Kidney (tissue), 14 donors: Measurements from ENCODE around the gene CCDC78. TPM values are rescaled to one million over a fixed set of nuclear protein-coding genes. Genes with fewer than 3 reads are reported as not detected.

ENCODE experiments used
- DNase-seq, 5 donors: peaks; one replicate each; pipeline ENCODE4 v3.0.0-alpha.2; 2013 to 2020
- FAIRE-seq: peaks from 2 replicates; lab custom pipeline; 2012; peaks lifted over from hg19 to GRCh38; lab: Jason Lieb, UNC
- H3K27ac ChIP-seq, 2 donors: one replicate each; pipeline ENCODE4 v1.7.0; 2013; ENCODE audit warnings: low read depth in 2 of 2, low read length in 2 of 2, inconsistent platforms in 1 of 2
- H3K27me3 ChIP-seq: one replicate; pipeline ENCODE4 v1.7.1; 2013; ENCODE audit warnings: low read length, inconsistent platforms; ENCODE audit not compliant: control insufficient read depth, insufficient read depth
- H3K36me3 ChIP-seq, 3 donors: one replicate each; pipeline versions ENCODE4 v1.7.0 to v1.7.1; 2013; ENCODE audit warnings: low read length in 3 of 3, control low read depth in 1 of 3, inconsistent platforms in 1 of 3; ENCODE audit not compliant: insufficient read depth in 3 of 3, control insufficient read depth in 2 of 3
- H3K4me1 ChIP-seq, 3 donors: one replicate each; pipeline versions ENCODE4 v1.7.0 to v1.7.1; 2013; ENCODE audit warnings: low read length in 3 of 3, inconsistent platforms in 1 of 3, low read depth in 1 of 3; ENCODE audit not compliant: control insufficient read depth in 2 of 3, insufficient read depth in 2 of 3
- H3K4me3 ChIP-seq, 3 donors: one replicate each; pipeline versions ENCODE4 v1.7.0 to v1.8.1; 2013; ENCODE audit warnings: low read length in 3 of 3, control low read depth in 1 of 3, inconsistent platforms in 1 of 3
- H3K9ac ChIP-seq, 3 donors: one replicate each; pipeline versions ENCODE4 v1.7.0 to v1.7.1; 2013; ENCODE audit warnings: low read length in 3 of 3, control low read depth in 1 of 3, inconsistent platforms in 1 of 3
- H3K9me3 ChIP-seq, 3 donors: one replicate each; pipeline versions ENCODE4 v1.7.0 to v1.7.1; 2013; ENCODE audit warnings: low read length in 3 of 3, control low read depth in 1 of 3, inconsistent platforms in 1 of 3; ENCODE audit not compliant: control insufficient read depth in 2 of 3, insufficient read depth in 1 of 3
- intact Hi-C: fragments of 100-400 bp; cut with DNase I; formaldehyde crosslinking; loops from one replicate; pipeline ENCODE4 v1.11.1; 2022
- polyA plus RNA-seq: library from polyadenylated mRNA; stranded (reverse); fragments of 350-450 nt; fragmentation: Illumina TruSeq; extraction: RNeasy Lipid Tissue Mini Kit (QIAGEN cat#74804); gene quantifications from one replicate; pipeline ENCODE4 v1.2.3, GENCODE V29; 2014; ENCODE audit warnings: low read depth, low replicate concordance; ENCODE audit not compliant: insufficient read depth
- total RNA-seq: library from RNA; stranded (reverse); fragmentation: NEBNext Ultra II Directional; extraction: Animal tissue kit (Norgen Biotek cat#: 25700); gene quantifications from one replicate; pipeline ENCODE4 v1.2.1, GENCODE V29; 2021
- TF ChIP-seq, protein P1 (sequence below): IDR thresholded peaks from 3 replicates; pipeline ENCODE4 v1.5.1; 2012; ENCODE audit warnings: mild to moderate bottlenecking, moderate library complexity, borderline replicate concordance; ENCODE audit not compliant: insufficient read depth; ENCODE audit errors: extremely low read depth
- donor health status: control.
- donor health status: control.
- donor health status: control.
- donor health status: control.
- donor health status: control.
- donor health status: DM: yes; HTN: yes; CAD: no.
- donor health status: Normal renal cell carcinoma (clear cell type).

The CCDC78 gene
- total and polyA plus RNA-seq, 2 donors from 2014 or later, result 1.3 to 2.6 TPM

DNA sequence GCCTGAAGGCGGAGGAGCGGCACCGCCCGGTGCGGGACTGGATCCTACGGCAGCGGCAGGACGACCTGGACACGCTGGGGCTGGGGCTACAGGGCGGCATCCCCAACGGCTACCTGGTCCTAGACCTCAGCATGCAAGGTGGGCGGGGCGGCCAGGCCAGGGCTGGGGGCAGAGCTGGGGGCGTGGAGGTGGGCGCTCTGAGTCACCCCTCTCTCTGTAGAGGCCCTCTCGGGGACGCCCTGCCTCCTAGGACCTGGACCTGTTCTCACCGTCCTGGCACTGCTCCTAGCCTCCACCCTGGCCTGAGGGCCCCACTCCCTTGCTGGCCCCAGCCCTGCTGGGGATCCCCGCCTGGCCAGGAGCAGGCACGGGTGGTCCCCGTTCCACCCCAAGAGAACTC lies 42.2 kb upstream of the CCDC78 start:
- no peaks in the 10 kb centered on the region for H3K9me3 ChIP-seq
- peak in 1 of 5 donors; percentile 58 for DNase-seq
- H3K27me3 ChIP-seq, result no peaks in the 10 kb centered on the region
- FAIRE-seq, result no peak
- no peaks in the 10 kb centered on the region for H3K36me3 ChIP-seq
- no peak overlapping the region for H3K9ac ChIP-seq
- no peak overlapping the region for H3K4me3 ChIP-seq
- TF ChIP-seq, protein P1, sequence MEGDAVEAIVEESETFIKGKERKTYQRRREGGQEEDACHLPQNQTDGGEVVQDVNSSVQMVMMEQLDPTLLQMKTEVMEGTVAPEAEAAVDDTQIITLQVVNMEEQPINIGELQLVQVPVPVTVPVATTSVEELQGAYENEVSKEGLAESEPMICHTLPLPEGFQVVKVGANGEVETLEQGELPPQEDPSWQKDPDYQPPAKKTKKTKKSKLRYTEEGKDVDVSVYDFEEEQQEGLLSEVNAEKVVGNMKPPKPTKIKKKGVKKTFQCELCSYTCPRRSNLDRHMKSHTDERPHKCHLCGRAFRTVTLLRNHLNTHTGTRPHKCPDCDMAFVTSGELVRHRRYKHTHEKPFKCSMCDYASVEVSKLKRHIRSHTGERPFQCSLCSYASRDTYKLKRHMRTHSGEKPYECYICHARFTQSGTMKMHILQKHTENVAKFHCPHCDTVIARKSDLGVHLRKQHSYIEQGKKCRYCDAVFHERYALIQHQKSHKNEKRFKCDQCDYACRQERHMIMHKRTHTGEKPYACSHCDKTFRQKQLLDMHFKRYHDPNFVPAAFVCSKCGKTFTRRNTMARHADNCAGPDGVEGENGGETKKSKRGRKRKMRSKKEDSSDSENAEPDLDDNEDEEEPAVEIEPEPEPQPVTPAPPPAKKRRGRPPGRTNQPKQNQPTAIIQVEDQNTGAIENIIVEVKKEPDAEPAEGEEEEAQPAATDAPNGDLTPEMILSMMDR, result no peak
- intact Hi-C loops, result no loop called here
- no peaks in the 10 kb centered on the region for H3K4me1 ChIP-seq
- H3K27ac ChIP-seq, result no peak overlapping the region

DNA sequence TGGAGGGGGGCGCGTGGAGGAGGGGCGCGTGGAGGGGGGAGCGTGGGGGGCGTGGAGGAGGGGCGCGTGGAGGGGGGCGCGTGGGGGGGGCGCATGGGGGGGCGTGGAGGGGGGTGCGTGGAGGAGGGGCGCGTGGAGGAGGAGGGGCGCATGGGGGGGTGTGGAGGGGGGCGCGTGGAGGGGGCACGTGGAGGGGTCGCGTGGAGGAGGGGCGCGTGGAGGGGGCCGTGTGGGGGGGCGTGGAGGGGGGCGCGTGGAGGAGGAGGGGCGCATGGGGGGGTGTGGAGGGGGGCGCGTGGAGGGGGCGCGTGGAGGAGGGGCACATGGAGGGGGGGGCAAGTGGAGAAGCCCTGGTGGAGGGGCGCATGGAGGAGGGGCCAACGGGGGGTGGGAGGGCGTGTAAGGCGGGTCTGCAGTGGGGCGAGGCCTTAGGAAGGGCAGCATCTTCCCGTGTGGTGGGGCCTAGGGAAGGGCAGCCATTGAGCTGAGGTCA lies 41.5 kb upstream of the CCDC78 start:
- intact Hi-C loops, result no loop called here
- TF ChIP-seq, protein P1, result no peak
- Histone ChIP-seq H3K9me3 (no peaks in the 10 kb centered on the region), H3K9ac (no peak overlapping the region), H3K27me3 (no peaks in the 10 kb centered on the region), H3K4me1 (no peaks in the 10 kb centered on the region), H3K27ac (no peak overlapping the region), H3K4me3 (no peak overlapping the region), H3K36me3 (no peaks in the 10 kb centered on the region)
- FAIRE-seq (no peak), DNase-seq (no peak)

DNA sequence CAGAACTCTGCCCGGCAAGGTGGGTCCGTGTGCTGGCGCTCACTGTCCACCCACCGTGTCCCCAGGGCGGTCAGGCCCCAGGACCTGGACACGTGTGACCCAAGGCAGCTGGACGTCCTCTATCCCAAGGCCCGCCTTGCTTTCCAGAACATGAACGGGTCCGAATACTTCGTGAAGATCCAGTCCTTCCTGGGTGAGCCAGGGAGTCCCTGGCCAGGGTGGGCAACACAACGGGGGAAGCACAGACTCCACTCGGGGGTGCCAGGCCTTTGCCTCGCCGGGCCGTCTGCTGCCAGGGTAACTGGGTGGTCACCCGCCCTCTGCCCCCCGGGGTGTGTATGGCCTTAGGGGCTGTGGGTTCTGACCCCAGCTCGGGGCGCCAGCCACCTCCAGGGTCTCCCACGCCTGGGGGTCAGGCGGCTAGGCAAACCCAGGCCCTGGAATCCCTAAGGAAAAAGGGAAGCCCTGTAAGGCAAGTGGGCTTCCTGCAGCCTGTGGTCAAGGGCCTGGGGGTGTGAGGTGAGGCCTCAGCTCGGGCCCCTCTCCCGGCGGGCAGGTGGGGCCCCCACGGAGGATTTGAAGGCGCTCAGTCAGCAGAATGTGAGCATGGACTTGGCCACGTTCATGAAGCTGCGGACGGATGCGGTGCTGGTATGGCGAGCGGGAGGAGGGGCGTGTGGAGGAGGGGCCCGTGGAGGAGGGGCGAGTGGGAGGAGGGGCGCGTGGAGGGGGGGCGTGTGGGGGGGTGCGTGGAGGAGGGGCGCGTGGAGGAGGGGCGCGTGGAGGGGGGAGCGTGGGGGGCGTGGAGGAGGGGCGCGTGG lies 40.8 kb upstream of the CCDC78 start:
- FAIRE-seq, result no peak

More for the DNA sequence above, 40.8 kb upstream of the CCDC78 start:
- H3K9ac ChIP-seq, result no peak overlapping the region
- intact Hi-C loops, result no loop called here
- no peaks in the 10 kb centered on the region for H3K36me3 ChIP-seq
- no peak overlapping the region for H3K4me3 ChIP-seq
- H3K27ac ChIP-seq, result no peak overlapping the region
- H3K4me1 ChIP-seq, result no peaks in the 10 kb centered on the region
- peak in 2 of 5 donors; percentile 63 to 69 for DNase-seq
- no peaks in the 10 kb centered on the region for H3K27me3 ChIP-seq
- no peaks in the 10 kb centered on the region for H3K9me3 ChIP-seq
- TF ChIP-seq, protein P1, result no peak
